Stimulated activated CD4-positive, alpha-beta T cell treated with anti-CD3 and anti-CD28 coated beads, Interleukin-12 subunit alpha, Interleukin-12 subunit beta, amount 100 ng/mL, for 24 hours (primary cell): ENCODE measurements around the gene ERO1B.

Source experiments
- DNase-seq, 2 experiments: peaks; one replicate each; pipeline ENCODE4 v3.0.0-alpha.2; 2020; ENCODE audit warnings: low read depth in 2 of 2

The ERO1B gene

GRCh38 chr1:236253918-236254637 is 27.7 kb downstream of the ERO1B start:
- DNase-seq, result no peak

GRCh38 chr1:236253119-236253518 is 28.6 kb downstream of the ERO1B start:
- no peak for DNase-seq

- no peak for DNase-seq
These were observed 30.2 kb downstream of the ERO1B start for GRCh38 chr1:236251587-236251986.

GRCh38 chr1:236247286-236247685 is 34.5 kb downstream of the ERO1B start:
- DNase-seq, result no peak

GRCh38 chr1:236242568-236242967 is 39.2 kb downstream of the ERO1B start:
- DNase-seq, result no peak

DNA sequence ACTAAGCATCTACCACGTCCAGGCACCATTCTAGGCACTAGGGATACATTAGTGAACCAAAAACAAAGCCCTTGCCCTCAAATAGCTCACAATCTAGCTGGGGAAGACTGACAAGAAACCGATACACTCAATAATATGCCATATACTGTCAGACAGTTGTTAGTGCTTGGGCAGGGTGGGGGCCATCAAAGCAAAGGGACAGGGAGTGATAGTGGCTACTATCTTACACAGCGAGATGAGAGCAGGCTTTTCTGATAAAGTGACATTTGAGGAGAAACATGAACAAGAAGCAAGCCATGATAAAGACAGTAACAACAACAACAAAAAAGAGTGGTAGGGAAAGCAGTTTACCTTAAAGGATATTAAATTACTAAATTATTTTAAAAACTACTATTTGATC is 41.1 kb downstream of the ERO1B start:
- DNase-seq, result no peak

DNA sequence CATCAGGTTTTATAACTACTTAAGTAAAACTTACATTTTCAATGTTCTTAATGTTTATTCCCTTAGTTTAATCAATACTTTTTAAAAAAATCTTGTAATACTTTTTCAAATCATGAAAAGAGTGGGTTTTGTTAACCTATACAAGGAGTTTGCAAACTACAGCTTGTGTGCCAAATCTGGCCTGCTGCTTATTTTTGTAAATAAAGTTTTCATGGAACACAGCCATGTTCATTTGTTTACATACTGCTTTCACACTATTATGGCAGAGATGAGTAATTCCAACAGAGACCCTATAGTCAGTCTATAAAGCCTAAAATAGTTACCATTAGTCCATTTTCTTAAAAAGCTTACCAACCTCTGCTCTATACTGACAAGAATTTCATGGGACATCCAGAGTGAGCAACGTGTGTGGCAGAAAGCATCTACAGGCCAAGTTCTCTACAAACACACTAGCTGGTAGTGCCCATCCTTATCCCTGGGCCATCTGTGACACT is 42.6 kb downstream of the ERO1B start:
- DNase-seq, result no peak

DNA sequence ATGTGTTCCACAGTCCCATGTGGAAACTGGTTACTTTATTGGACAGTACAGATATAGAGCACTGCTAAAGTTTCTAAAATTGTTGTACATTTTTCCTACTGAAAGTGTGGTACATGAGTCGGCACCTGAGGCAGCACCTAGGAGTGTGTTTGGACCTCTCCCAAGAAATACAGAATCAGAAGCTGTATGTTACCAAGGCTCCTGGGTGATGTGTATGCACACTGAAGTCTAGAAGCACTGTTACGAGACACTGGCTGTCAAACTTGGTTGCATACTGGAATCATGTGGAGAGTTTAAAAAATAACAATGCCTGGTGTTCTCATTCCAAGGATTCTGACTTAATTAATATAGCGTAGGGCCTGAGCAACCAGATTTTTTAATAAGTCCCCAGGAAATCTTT is 46.6 kb downstream of the ERO1B start:
- no peak for DNase-seq

GRCh38 chr1:236228411-236228810 is 53.3 kb downstream of the ERO1B start:
- no peak for DNase-seq

- no peak for DNase-seq
These were observed 59.1 kb downstream of the ERO1B start for GRCh38 chr1:236222632-236223031.

- DNase-seq, result no peak
These were observed 61.3 kb downstream of the ERO1B start for GRCh38 chr1:236220473-236220872.

DNA sequence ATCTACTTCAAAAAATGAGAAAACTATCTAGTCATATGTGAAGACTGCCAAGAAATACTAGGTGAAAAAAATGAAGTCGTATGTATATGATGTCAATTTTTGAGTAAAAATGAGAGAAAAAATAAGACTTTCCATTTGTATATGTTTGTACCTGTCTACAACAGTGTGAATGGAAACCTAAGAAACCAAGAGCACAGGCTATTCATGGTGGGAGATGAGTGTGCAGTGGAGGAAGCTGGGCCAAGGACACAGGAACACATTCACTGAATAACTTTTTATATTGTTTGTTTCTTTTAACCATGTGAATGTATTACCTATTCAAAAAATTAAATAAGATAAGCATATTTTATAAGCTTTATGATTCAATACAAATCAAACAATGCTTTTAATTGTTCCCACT is 67.0 kb downstream of the ERO1B start:
- no peak for DNase-seq

GRCh38 chr1:236213534-236213933 is 68.2 kb downstream of the ERO1B start:
- DNase-seq, result no peak

- no peak for DNase-seq
These were observed 69.9 kb downstream of the ERO1B start for GRCh38 chr1:236211815-236212214.

GRCh38 chr1:236209713-236210112 is 72.0 kb downstream of the ERO1B start:
- DNase-seq, result no peak

DNA sequence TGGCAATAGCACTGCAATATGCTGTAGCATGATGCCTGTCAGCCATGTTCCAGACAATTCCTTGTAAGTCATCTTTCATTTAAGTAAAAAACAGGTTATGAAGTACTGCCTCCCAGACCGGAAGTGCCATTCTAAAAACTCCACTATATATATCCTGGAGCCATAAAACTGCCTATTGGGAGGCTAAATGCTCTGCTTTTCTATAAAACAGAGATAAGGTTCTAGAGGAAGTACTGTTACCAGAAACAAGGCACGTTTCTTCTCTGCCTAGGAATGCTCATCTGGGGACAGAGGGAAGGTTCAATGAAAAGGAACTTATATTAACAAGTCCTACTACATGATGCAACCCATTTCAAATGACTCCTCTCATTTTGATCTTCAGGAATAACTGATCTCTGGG is 72.6 kb downstream of the ERO1B start:
- no peak for DNase-seq

DNA sequence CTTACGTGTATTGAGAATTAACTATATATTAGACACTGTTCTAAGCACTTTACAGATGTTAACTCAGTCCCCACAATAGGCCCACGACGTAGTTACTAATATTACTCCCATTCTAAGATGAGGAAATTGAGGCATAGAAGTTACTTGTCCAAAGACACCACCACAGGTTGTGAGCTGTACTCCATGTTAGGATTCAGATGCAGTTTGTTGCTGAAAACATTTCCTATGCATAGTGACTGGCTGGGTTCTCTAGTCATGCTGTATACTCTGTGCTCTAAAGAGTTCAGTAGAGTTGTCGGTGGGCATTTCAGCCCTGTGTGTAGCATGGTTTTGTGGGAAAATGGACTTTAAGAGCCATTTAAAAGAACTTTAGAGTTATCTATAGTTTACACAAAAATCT is 74.2 kb downstream of the ERO1B start:
- no peak for DNase-seq

- DNase-seq, result no peak
These were observed 74.6 kb downstream of the ERO1B start for GRCh38 chr1:236207121-236207520.

DNA sequence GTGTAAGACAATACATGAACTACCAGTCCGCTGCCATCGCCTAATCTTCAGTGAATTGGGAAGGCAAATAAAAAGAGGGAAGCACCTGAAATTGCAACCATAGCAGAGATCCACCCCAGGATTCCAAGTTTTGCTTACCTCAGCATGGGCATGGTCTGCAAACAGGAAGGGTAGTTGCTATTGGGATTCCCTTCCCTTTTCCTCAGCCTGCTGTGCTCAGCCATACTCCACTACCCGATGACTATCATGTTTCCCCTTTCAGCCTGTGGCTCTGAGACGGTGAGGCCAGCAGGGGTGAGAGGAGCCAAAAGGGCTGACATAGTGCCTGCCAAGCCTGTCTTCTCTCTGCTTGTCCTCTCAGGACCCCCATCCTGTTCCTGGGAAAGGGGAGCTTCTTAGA is 75.2 kb downstream of the ERO1B start:
- DNase-seq, result no peak

GRCh38 chr1:236204656-236205055 is 77.1 kb downstream of the ERO1B start:
- no peak for DNase-seq

GRCh38 chr1:236204039-236204438 is 77.7 kb downstream of the ERO1B start:
- DNase-seq, result no peak

- no peak for DNase-seq
These were observed 80.0 kb downstream of the ERO1B start for GRCh38 chr1:236201786-236202185.

DNA sequence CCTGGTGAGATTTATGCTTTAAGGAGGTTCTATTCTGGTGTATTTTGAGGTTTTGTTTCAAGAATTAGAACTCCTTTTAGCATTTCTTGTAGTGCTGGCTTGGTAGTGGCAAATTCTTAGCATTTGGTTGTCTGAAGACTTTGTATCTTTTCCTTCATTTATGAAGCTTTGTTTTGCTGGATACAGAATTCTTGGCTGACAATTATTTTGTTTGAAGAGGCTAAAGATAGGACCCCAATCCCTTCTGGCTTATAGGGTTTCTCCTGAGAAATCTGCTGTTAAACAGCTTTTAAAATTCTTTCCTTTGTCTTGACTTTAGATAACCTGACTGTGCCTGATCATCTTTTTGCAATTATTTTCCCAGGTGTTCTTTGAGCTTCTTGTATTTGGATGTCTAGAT is 80.8 kb downstream of the ERO1B start:
- no peak for DNase-seq

DNA sequence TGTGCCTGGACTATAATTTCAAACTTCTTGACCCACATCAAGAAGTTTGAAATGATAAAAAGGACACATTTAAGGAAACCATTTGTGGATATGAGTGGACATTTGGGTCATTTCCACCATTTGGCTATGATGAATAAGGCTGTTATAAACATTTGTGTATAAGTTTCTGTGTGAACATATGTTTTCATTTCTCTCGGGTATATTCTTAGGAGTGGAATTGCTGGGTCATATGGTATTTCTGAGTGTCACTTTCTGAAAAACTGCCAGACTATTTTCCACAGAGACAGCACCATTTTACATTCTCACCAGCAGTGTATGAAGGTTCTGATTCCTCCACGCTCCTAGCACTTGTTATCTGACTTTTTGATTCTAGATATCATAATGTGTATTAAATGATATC is 88.6 kb downstream of the ERO1B start:
- DNase-seq, result no peak
